ENCODE measurements around the gene VSNL1. TPM values are rescaled to one million over a fixed set of nuclear protein-coding genes. Genes with fewer than 3 reads are reported as not detected.

The VSNL1 gene
- total and polyA plus RNA-seq, 2 donors (not counting 1 experiment from before 2014, with no cell fraction given) = not detected

- 76% methylated on average over 3 of the region's 3 CpGs for WGBS (ENCODE audit: insufficient coverage)
- H3K27me3 Mint-ChIP-seq = peaks cover 36% of the 10 kb centered on the region
- intact Hi-C loops (cut with micrococcal nuclease) = loop anchor here (5.0 kb wide), 1 partner anchor 801 kb away; no protein-coding TSS in a partner anchor
- Histone ChIP-seq H3K27me3 (replicated peaks in 1 of 4; ENCODE audit: control extremely low read depth in 1 of 4, control insufficient read depth in 3 of 4, insufficient read depth in 4 of 4, low read length in 3 of 4) (no peaks in the 10 kb centered on the region), H3K4me1 (ENCODE audit: control insufficient read depth in 2 of 2, insufficient read depth in 2 of 2, low read length in 2 of 2) (no peaks in the 10 kb centered on the region), H3K9ac (ENCODE audit: low read length) (no peak overlapping the region), H3K4me3 (ENCODE audit: control extremely low read depth in 1 of 5, extremely low read depth in 1 of 5, insufficient read depth in 1 of 5, low read depth in 2 of 5, low read length in 4 of 5) (no peak overlapping the region), H3K9me3 (ENCODE audit: control extremely low read depth in 1 of 3, control insufficient read depth in 2 of 3, insufficient read depth in 1 of 3, low read length in 2 of 3) (no peaks in the 10 kb centered on the region), H2AFZ (ENCODE audit: insufficient read depth, low read depth, low read length, poor library complexity, severe bottlenecking) (no peak overlapping the region), H4K20me1 (ENCODE audit: control insufficient read depth, insufficient read depth, low read length, poor library complexity, severe bottlenecking) (no peaks in the 10 kb centered on the region), H3K27ac (ENCODE audit: low read length in 2 of 2) (no peak overlapping the region), H3K4me2 (replicated peaks; ENCODE audit: low read depth, low read length, poor library complexity, severe bottlenecking) (no peak overlapping the region), H3K79me2 (ENCODE audit: control insufficient read depth, insufficient read depth, low read length) (no peaks in the 10 kb centered on the region), H3K36me3 (replicated peaks in 1 of 2; ENCODE audit: control extremely low read depth in 1 of 2, control insufficient read depth in 1 of 2, extremely low read depth in 1 of 2, insufficient read depth in 2 of 2, low read length in 1 of 2) (no peaks in the 10 kb centered on the region)
- H3K27ac Mint-ChIP-seq = no peak overlapping the region
- H3K4me3 Mint-ChIP-seq = no peak overlapping the region
- POLR2A ChIA-PET = no interaction called here
- H3K4me1 Mint-ChIP-seq = no peaks in the 10 kb centered on the region
- CTCF ChIA-PET = interaction anchor here (0.7 kb wide), 2 partner anchors 276 to 673 kb away, joined by 3 to 6 read pairs; no protein-coding TSS in a partner anchor
- TF ChIP-seq EZH2 (IDR thresholded peaks at IDR 0.05; ENCODE audit: borderline replicate concordance, insufficient read depth, low read depth, low read length, poor library complexity, severe bottlenecking) = no peak
- TF ChIP-seq, protein P1, sequence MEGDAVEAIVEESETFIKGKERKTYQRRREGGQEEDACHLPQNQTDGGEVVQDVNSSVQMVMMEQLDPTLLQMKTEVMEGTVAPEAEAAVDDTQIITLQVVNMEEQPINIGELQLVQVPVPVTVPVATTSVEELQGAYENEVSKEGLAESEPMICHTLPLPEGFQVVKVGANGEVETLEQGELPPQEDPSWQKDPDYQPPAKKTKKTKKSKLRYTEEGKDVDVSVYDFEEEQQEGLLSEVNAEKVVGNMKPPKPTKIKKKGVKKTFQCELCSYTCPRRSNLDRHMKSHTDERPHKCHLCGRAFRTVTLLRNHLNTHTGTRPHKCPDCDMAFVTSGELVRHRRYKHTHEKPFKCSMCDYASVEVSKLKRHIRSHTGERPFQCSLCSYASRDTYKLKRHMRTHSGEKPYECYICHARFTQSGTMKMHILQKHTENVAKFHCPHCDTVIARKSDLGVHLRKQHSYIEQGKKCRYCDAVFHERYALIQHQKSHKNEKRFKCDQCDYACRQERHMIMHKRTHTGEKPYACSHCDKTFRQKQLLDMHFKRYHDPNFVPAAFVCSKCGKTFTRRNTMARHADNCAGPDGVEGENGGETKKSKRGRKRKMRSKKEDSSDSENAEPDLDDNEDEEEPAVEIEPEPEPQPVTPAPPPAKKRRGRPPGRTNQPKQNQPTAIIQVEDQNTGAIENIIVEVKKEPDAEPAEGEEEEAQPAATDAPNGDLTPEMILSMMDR (IDR thresholded peaks at IDR 0.05) = no peak
- H3K9me3 Mint-ChIP-seq (ENCODE audit: insufficient read depth) = no peaks in the 10 kb centered on the region
- DNase-seq (no peak), ATAC-seq (ENCODE audit: low read depth) (no peak)
These were observed 33.3 kb downstream of the VSNL1 start for GRCh38 chr2:17573804-17574175.

- Histone ChIP-seq H3K79me2 (ENCODE audit: control insufficient read depth, insufficient read depth, low read length) (no peaks in the 10 kb centered on the region), H3K4me2 (replicated peaks; ENCODE audit: low read depth, low read length, poor library complexity, severe bottlenecking) (no peak overlapping the region), H3K9ac (ENCODE audit: low read length) (no peak overlapping the region), H2AFZ (ENCODE audit: insufficient read depth, low read depth, low read length, poor library complexity, severe bottlenecking) (no peak overlapping the region), H3K27ac (ENCODE audit: low read length in 2 of 2) (no peak overlapping the region), H3K4me3 (ENCODE audit: control extremely low read depth in 1 of 5, extremely low read depth in 1 of 5, insufficient read depth in 1 of 5, low read depth in 2 of 5, low read length in 4 of 5) (no peak overlapping the region), H3K9me3 (ENCODE audit: control extremely low read depth in 1 of 3, control insufficient read depth in 2 of 3, insufficient read depth in 1 of 3, low read length in 2 of 3) (no peaks in the 10 kb centered on the region), H3K4me1 (ENCODE audit: control insufficient read depth in 2 of 2, insufficient read depth in 2 of 2, low read length in 2 of 2) (no peaks in the 10 kb centered on the region), H4K20me1 (ENCODE audit: control insufficient read depth, insufficient read depth, low read length, poor library complexity, severe bottlenecking) (no peaks in the 10 kb centered on the region), H3K36me3 (replicated peaks in 1 of 2; ENCODE audit: control extremely low read depth in 1 of 2, control insufficient read depth in 1 of 2, extremely low read depth in 1 of 2, insufficient read depth in 2 of 2, low read length in 1 of 2) (no peaks in the 10 kb centered on the region), H3K27me3 (replicated peaks in 1 of 4; ENCODE audit: control extremely low read depth in 1 of 4, control insufficient read depth in 3 of 4, insufficient read depth in 4 of 4, low read length in 3 of 4) (no peaks in the 10 kb centered on the region)
- H3K27ac Mint-ChIP-seq = no peak overlapping the region
- WGBS (ENCODE audit: insufficient coverage) = 57% methylated on average over 1 of the region's 3 CpGs
- no peaks in the 10 kb centered on the region for H3K4me1 Mint-ChIP-seq
- TF ChIP-seq EZH2 (IDR thresholded peaks at IDR 0.05; ENCODE audit: borderline replicate concordance, insufficient read depth, low read depth, low read length, poor library complexity, severe bottlenecking) = no peak
- TF ChIP-seq, protein P1 (IDR thresholded peaks at IDR 0.05) = no peak
- ChIA-PET CTCF (no interaction called here), POLR2A (no interaction called here)
- H3K9me3 Mint-ChIP-seq (ENCODE audit: insufficient read depth) = no peaks in the 10 kb centered on the region
- intact Hi-C loops (cut with micrococcal nuclease) = loop anchor here (5.0 kb wide), 1 partner anchor 802 kb away; no protein-coding TSS in a partner anchor
- ATAC-seq (ENCODE audit: low read depth) (no peak), DNase-seq (no peak)
- H3K27me3 Mint-ChIP-seq = peaks cover 33% of the 10 kb centered on the region
- H3K4me3 Mint-ChIP-seq = no peak overlapping the region
These were observed 34.0 kb downstream of the VSNL1 start for GRCh38 chr2:17574406-17575073.

Measured in B cell (primary cell).